ENCODE data around the gene R3HDML.
A peak's percentile ranks its signal among the peaks of the same experiment; 100 is the strongest.
"Not testable (repeated sequence)": the region's sequence is repeated elsewhere in the genome, so short reads cannot be mapped to it uniquely, and the experiment has no call there.

The R3HDML gene

GRCh38 chr20:44331201-44331600, 5.6 kb upstream of the R3HDML start:
- DNase-seq, result no peak

GRCh38 chr20:44334306-44334705, 2.5 kb upstream of the R3HDML start:
- no peak for DNase-seq

DNA sequence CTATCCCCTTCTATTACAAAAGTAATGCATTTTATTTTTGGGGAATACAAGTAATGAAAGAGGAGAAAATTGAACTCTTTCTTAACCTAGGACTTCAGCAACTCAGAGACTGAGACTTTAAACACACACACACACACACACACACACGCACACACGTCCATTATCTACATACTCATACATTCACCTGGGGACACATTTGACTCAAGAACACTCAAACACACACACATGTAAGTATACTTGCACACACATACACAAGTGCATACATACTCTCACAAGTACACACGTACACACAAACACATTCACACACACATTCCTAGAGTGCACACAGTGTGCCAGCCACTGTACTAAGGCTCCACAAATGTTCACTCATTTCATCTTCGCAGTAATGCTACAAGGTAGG, 2.1 kb upstream of the R3HDML start:
- DNase-seq, result no peak

- no peak for DNase-seq
These were observed 1.2 kb upstream of the R3HDML start for GRCh38 chr20:44335675-44336074.

DNA sequence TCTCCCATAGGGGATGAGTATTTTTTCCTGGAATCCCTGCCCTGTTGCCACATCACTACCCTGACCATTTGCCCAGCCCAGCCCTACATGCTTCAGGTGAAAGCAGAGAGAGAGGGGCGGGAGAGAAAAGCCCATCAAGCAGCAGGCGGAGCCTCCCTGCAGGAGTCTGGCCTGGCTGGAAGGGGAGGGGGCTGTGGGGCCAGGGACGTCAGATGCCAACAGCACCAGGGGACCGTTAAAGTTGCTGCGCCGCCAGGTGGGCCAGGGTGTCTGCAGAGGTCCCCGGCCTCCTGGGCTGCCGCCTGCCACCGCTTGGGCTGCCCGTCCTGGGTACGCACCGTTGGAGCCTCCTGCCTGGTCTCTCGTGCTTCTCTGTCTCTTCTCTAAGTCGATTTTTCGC, 757 bp upstream of the R3HDML start:
- peak; percentile 13 for DNase-seq

- DNase-seq, result no peak
These were observed 5.4 kb downstream of the R3HDML start for GRCh38 chr20:44342248-44342647.

- no peak for DNase-seq
These were observed 6.4 kb downstream of the R3HDML start for GRCh38 chr20:44343162-44343675.

DNA sequence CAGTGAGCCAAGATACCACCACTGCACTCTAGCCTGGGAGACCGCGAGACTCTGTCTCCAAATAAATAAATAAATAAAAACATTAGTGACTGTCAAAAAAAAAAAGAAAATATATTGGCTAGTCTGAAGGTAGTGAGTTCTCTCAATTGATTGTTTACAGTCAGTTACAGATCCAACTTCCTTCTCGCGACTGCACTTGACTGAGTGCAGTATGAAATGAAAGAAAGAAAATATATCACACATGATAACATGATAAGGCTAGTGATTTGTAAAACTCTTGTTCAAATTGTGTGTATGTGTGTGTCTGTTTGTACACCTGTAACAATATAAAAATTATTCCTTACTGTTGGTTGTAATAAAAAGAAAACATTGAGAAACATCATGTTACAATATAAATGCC, 7.9 kb downstream of the R3HDML start:
- no peak for DNase-seq

DNA sequence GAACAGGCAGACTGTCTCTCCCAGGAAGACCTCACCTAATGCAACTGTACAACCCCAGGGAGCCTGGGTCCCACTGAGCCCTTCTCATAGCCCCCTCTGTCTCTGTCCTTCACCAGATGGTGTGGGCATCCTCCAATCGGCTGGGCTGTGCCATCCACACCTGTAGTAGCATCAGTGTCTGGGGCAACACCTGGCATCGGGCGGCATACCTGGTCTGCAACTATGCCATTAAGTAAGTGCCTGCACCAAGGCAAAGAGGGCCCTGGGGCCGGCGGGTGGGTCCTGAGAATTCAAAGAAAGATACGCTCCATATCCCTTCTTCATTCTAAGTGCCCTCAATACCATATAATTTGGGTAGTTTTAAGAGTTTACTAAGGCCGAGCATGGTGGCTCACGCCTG, 8.3 kb downstream of the R3HDML start:
- no peak for DNase-seq

DNA sequence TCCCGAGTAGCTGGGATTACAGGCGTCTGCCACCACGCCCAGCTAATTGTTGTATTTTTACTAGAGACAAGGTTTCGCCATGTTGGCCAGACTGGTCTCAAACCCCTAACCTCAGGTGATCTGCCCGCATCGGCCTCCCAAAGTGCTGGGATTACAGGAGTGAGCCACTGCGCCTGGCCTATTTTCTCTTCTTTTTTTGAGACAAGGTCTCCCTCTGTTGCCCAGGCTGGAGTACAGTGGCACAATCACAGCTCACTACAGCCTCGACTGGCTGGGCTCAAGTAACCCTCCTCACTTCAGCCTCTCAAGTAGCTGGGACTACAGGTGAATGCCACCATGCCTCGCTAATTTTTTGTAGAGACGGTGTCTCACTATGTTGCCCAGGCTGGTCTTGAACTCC, 9.1 kb downstream of the R3HDML start:
- DNase-seq, result not testable (repeated sequence)

GRCh38 chr20:44348168-44348659, 11.4 kb downstream of the R3HDML start:
- DNase-seq, result no peak

GRCh38 chr20:44349349-44349748, 12.5 kb downstream of the R3HDML start:
- no peak for DNase-seq

GRCh38 chr20:44350567-44350966, 13.7 kb downstream of the R3HDML start:
- DNase-seq, result no peak

DNA sequence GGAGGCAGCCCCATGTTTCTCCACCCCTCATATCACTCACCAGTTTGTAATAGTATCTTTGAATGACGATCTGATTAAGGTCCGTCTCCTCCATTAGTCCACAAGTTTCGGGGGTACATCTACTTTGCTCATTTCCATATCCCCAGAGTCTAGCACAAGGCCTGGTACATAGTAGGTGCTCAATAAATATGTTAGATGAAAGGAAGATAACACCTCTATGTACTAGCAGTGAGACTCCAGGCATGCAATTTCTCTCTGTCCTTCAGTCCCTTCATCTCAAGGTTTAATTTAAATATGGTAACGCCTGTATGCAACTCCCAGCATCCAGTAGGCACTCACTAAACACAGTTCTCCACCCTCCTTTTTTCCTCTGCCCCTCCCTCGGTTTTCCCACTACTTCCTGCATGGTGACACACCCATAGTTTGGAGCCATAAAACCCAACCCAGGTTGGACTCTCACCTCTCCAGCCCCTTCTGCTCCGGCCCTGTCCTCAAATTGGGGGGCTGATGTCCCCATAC, 18.2 kb downstream of the R3HDML start:
- no peak for DNase-seq

DNA sequence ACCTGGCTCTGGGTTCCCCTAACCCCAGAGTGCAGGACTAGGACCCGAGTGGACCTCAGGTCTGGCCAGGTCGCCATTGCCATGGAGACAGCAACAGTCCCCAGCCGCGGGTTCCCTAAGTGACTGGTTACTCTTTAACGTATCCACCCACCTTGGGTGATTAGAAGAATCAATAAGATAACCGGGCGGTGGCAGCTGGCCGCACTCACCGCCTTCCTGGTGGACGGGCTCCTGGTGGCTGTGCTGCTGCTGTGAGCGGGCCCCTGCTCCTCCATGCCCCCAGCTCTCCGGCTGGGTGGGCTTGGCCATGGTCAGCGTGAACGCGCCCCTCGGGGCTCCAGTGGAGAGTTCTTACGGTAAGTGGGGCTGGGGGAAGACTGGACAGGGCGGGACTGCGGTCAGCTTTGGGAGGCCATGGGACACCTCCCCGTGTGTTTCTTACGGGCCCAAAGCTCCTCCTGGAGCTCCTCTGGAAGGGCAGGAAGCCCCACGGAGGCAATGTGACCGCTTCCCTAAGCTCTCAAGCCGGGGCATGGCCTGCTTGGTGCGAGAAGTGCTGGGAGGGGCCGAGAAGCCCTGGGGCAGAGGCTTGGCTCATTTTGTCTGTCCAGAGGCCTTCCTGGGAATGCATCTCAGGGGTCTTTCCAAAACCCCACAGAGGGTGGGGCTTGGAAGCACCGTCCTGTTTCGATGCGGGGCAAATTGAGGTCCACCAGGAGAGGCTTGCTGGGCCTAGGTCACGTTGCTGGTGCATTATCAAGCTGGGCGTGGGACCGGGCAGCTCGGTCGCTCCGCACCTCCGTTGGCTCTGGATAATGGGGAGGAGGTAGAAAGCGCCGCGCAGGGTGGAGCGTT, 18.9 kb downstream of the R3HDML start, which contains the start of gene HNF4A:
HNF4A (plus strand) TSS at position 202 of the 855 bp plus-strand sequence; CDS start at position 308, 106 bp downstream.
- DNase-seq, result no peak

- DNase-seq, result no peak
These were observed 19.5 kb downstream of the R3HDML start for GRCh38 chr20:44356353-44356723.

DNA sequence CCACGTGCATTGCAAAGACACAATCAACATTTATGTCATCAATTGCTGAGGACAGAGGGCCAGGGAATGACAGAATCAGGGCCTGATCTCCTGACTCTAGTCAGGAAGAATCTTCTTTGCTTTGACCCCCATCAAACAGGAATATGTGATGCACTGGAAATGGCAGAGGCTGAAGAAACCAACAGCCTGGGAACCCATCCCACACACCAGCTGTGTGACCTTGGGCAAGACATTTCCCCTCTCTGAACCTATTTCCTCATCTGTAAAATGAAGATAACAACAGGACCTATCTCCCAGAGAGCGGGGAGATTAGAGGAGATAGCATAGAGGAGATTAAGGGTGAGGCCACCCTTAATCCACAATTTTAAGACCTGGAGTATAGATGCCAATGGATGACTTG, 20.2 kb downstream of the R3HDML start:
- DNase-seq, result no peak

- no peak for DNase-seq
These were observed 20.8 kb downstream of the R3HDML start for GRCh38 chr20:44357555-44358125.

DNA sequence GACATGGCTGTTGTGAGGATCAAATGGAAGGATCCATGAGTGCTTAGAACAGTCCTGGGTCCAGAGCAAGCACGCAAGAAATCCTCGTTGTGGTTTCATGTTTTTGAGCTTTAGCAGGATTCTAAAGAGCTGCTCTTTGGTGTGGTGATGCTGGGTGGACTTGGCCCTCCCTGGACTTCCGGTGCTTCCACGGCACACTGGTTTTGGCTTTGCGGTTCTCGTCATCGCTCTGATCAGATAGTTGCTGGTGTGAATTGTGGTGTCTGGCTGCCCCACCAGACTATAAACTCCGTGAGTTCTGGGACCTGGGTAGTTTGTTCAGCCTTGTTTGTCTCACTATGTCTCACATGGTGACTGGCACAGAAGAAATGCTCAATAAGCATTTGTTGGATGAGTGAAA, 21.9 kb downstream of the R3HDML start:
- DNase-seq, result no peak

- DNase-seq, result no peak
These were observed 23.4 kb downstream of the R3HDML start for GRCh38 chr20:44360221-44360620.

DNA sequence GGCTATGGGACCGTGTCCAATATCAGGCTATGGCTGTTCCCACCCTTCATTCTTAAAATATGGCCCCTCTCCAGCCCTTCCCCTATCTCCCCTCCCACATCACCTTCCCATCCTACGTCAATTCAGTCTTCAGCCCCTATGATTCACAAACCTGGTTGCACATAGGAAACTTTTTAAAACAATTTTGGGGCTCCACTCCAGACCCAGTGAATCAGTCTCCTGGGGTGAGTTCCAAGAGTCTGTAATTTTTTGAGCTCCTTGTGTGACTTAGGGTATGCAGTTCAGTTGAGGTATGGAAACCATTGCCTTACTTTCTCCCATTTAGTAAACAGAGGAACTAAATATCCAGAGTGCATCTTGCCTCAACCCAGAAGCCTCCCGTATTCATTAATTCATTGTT, 24.2 kb downstream of the R3HDML start:
- no peak for DNase-seq

- no peak for DNase-seq
These were observed 25.7 kb downstream of the R3HDML start for GRCh38 chr20:44362466-44362940.

- no peak for DNase-seq
These were observed 27.2 kb downstream of the R3HDML start for GRCh38 chr20:44364068-44364467.

DNA sequence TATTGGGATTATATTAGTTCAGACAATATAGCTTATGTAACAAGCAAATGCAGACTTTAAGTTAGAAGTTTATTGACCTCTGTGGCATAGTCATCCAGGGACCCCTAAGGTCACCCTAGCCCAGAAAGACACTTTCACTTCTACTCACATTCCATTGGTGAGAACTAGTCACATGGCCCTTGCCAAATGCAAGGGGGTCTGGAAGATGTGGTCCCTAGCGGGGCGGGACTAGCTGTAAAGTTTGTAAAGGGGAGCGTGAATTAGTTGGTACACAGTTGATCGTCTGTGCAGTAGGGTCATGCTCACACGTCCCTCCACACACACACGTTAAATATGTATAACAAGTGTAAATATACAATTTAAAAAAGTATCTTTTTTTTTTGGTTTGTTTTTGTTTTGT, 27.9 kb downstream of the R3HDML start:
- DNase-seq, result no peak

Measured in NCI-H510A (cell line).